Neural progenitor cell (in vitro differentiated cells): ENCODE results near the gene ATP1B4.

Source experiments
- CTCF ChIP-seq: fragments of 200-600 bp; sonication (generic); IDR thresholded peaks from 2 replicates; pipeline ENCODE4 v1.5.1; 2017; ENCODE audit warnings: antibody characterized with exemption, mild to moderate bottlenecking
- EZH2phosphoT487 ChIP-seq: fragments of 200-600 bp; sonication (generic); IDR thresholded peaks from 2 replicates; pipeline ENCODE4 v1.6.1; 2017; ENCODE audit warnings: antibody characterized with exemption

GRCh38 chrX:120366794-120367193 is 4.9 kb downstream of the ATP1B4 start:
- TF ChIP-seq EZH2phosphoT487 (no peak), CTCF (no peak)
